ENCODE measurements around the gene HES2.
A peak's percentile ranks its signal among the peaks of the same experiment; 100 is the strongest.

The HES2 gene, protein sequence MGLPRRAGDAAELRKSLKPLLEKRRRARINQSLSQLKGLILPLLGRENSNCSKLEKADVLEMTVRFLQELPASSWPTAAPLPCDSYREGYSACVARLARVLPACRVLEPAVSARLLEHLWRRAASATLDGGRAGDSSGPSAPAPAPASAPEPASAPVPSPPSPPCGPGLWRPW

DNA sequence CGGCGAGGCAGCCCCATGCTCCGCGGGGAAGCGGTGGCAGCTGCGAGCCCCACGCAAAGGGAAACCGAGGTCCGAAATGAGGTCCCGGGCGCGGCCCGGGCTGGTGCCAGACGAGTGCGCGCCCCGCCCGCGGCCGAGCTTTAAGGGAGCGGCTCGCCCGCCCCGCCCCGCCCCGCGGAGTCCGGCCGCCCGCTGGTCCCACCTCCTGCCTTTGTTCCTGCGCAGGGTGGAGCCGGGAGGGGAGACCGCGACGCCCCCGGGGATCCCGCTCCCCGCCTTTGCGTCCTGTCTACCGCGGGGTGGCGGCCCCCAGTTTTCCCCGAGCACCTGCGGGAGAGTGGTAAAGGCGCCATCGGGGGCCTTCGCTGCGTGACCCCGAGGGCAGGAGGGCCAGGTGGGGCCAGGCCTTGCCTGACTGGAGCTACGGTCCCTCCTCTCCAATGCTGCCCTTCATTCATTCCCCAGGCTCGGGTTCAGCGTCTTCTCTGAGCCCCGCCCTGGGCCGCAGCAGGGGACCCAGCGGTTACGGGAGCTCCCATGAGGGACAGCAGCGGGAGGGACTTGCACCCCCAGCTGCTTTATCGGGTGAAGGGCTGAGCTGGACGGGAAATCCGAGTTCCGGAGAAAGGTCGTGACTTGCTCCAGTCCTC is at the start of gene HES2:
Gene HES2, minus strand, starts transcription at position 116 of the 650 bp plus-strand sequence. Its CDS starts 99 bp downstream, at position 17.
- DNase-seq (ENCODE audit: low read depth, low spot score) = no peak
- TF ChIP-seq, protein P1, sequence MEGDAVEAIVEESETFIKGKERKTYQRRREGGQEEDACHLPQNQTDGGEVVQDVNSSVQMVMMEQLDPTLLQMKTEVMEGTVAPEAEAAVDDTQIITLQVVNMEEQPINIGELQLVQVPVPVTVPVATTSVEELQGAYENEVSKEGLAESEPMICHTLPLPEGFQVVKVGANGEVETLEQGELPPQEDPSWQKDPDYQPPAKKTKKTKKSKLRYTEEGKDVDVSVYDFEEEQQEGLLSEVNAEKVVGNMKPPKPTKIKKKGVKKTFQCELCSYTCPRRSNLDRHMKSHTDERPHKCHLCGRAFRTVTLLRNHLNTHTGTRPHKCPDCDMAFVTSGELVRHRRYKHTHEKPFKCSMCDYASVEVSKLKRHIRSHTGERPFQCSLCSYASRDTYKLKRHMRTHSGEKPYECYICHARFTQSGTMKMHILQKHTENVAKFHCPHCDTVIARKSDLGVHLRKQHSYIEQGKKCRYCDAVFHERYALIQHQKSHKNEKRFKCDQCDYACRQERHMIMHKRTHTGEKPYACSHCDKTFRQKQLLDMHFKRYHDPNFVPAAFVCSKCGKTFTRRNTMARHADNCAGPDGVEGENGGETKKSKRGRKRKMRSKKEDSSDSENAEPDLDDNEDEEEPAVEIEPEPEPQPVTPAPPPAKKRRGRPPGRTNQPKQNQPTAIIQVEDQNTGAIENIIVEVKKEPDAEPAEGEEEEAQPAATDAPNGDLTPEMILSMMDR (IDR thresholded peaks at IDR 0.05; ENCODE audit: low read depth, low read length) = no peak
- H3K4me3 ChIP-seq (ENCODE audit: low read depth, low read length) = peak within 1 kb of the TSS; percentile 23
- in situ Hi-C loops (cut with HindIII; ENCODE audit: low sequenced_read_pairs) = no loop called here

DNA sequence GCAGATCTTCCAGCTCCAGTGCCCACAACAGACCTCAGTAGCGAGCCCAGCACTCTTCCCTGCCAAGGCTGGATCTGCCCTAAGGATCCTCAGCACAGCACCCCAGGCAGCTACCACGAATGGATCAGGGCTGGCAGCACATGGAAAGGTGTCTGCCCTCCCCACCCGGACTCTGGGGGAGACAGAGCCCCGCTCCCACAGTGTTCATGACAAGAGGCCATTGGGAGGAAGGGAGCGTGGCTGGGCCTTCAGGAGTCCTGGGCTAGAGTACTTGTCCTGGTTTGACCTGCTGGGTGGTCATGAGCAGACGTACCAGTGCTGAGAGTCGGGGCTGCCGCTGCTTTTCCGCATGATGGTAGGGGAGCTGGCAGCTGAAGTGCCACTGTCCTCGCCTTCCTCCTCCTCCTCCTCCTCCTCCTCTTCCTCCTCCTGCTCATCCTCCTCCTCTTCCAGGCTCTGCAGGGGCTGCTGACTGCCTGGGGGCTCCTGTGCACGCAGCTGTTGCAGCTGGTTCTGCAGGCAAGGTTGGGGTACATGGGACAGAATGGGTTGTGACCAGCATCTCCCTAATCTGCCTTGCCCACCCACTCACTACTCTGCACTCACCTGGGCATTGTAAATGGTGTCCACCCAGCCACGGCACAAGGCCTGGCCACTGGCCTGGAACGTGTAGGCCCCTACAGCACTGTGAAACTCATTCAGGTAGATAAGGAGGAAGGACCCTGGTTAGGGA is 49.2 kb upstream of the HES2 start:
- DNase-seq (ENCODE audit: low read depth, low spot score) = no peak
- H3K4me3 ChIP-seq (ENCODE audit: low read depth, low read length) = no peak overlapping the region
- in situ Hi-C loops (cut with HindIII; ENCODE audit: low sequenced_read_pairs) = no loop called here
- TF ChIP-seq, protein P1 (IDR thresholded peaks at IDR 0.05; ENCODE audit: low read depth, low read length) = no peak

DNA sequence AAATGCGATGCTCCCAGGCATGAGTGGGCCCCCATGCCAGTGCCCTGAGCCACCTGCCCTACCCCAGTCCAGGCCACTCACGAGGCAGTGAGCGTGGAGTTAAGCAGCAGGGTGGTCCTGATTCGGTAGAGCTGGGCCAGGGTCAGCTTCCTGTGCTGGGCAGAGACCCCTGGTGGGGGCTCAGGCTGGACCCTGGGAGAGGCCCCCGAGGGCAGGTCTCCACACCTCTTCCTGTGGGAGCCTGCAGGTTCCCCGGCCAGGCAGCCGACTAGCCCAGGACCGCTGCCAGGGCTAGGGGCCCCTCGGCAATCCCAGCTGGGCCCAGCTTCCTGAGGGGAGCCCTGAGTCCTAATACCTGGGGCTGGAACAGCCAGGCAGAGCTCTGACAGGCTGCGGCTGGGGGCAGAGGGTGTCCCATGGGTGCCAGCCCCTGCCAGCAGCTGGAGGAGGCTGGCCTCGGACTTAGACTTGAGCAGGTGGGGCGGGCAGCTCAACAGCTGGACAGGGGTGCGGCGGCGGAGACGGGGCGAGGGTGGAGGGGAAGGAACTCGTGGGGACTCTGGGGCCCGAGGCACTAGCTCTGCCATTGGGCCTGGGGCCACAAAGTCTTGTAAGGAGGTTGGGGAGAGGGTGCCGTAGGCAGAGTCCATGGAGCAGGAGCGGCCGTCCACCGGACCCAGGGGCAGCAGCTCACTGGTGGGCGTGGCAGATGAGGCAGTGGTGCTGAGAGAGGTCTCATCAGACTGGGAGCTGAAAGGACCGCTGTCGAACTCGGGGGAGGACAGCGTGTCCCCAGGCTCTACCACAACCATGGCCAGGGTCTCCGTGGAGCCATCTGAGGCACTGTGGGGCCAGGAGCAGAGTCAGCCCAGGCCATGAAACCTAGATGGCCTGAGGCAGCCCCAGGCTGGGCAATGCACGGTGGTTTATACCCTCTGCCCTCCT is 48.3 kb upstream of the HES2 start:
- TF ChIP-seq, protein P1 (IDR thresholded peaks at IDR 0.05; ENCODE audit: low read depth, low read length) = no peak
- in situ Hi-C loops (cut with HindIII; ENCODE audit: low sequenced_read_pairs) = no loop called here
- H3K4me3 ChIP-seq (ENCODE audit: low read depth, low read length) = no peak overlapping the region
- DNase-seq (ENCODE audit: low read depth, low spot score) = no peak

DNA sequence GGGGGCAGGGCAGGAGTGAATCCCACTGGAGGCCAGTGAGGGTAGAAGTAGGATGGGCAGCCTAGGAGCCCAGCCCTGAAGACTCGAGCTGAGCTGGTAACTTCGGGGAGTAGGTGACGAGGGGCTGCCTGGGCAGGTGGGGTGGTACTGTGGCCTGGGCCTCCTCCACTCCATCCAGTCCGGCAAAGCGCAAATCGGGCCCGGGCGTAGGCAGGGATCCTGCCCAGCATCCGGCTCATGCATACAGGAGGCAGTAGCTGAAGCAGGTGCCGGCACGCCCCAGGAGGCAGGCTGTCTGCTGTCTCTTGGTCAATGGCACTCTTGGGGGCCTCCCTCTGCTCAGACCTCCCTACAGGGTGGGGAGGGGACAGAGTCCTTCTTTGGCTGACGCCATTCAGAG is 47.5 kb upstream of the HES2 start:
- no peak for DNase-seq (ENCODE audit: low read depth, low spot score)
- in situ Hi-C loops (cut with HindIII; ENCODE audit: low sequenced_read_pairs) = no loop called here
- H3K4me3 ChIP-seq (ENCODE audit: low read depth, low read length) = no peak overlapping the region
- TF ChIP-seq, protein P1 (IDR thresholded peaks at IDR 0.05; ENCODE audit: low read depth, low read length) = no peak

DNA sequence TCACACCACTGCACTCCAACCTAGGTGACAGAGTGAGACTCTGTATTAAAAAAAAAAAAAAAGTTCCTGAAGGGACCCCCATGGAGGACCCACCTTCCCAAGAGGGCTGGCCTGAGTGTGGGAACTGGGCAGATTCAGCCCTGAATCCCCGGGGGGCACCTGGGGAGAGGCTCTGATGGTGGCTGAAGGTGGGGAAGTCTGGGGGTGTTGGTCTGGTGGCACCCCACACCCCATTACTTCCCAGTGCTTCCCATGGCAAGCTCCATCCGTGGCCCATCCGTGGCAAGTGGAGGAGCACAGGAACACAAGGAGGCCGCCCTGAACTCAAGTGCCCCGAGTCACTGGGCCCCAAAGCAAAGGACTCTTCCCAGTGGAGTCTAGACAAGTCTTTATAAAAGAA is 47.0 kb upstream of the HES2 start:
- in situ Hi-C loops (cut with HindIII; ENCODE audit: low sequenced_read_pairs) = no loop called here
- DNase-seq (ENCODE audit: low read depth, low spot score) = no peak
- TF ChIP-seq, protein P1 (IDR thresholded peaks at IDR 0.05; ENCODE audit: low read depth, low read length) = no peak
- no peak overlapping the region for H3K4me3 ChIP-seq (ENCODE audit: low read depth, low read length)

DNA sequence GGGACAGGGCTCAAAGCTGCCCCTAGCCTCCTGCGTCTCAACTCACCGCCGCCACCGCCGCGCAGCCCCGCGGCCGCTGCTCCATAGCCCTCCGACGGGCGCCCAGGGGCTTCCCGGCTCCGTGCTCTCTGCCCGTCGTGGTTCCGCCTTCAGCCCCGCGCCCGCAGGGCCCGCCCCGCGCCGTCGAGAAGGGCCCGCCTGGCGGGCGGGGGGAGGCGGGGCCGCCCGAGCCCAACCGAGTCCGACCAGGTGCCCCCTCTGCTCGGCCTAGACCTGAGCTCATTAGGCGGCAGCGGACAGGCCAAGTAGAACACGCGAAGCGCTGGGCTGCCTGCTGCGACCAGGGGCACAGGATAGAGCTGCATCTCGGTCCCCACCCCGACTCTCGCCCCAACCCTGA is 46.3 kb upstream of the HES2 start, which contains the start of gene TNFRSF25:
Gene TNFRSF25, minus strand, starts transcription at position 151 of the 400 bp plus-strand sequence. Its CDS starts 66 bp downstream, at position 85.
- DNase-seq (ENCODE audit: low read depth, low spot score) = no peak
- TF ChIP-seq, protein P1 (IDR thresholded peaks at IDR 0.05; ENCODE audit: low read depth, low read length) = no peak
- H3K4me3 ChIP-seq (ENCODE audit: low read depth, low read length) = no peak within 1 kb of the TSS

More for the DNA sequence above, 46.3 kb upstream of the HES2 start, which contains the start of gene TNFRSF25:
- in situ Hi-C loops (cut with HindIII; ENCODE audit: low sequenced_read_pairs) = no loop called here

Measured in astrocyte of the spinal cord (primary cell).